ENCODE measurements around the gene SMU1.

Gene SMU1

DNA sequence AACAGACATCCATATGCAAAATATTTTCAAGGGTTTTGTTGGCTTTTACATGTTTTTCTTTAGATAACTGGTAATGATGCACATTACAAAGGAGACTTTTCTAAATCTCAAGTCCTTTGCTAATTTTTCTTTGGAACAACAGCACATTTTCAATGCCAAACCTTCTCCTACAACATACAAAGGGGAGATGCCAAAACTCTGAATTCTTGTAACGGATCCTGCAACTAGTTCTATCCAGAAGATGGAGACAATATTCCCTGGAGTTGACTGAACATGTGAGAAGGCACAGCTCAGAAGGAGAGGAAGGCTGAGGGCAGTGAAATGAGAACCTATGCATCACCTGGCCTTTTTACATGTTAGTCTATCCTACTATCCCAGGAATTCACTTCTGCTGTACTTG is 30.4 kb downstream of the SMU1 start:
- no peak for FAIRE-seq

DNA sequence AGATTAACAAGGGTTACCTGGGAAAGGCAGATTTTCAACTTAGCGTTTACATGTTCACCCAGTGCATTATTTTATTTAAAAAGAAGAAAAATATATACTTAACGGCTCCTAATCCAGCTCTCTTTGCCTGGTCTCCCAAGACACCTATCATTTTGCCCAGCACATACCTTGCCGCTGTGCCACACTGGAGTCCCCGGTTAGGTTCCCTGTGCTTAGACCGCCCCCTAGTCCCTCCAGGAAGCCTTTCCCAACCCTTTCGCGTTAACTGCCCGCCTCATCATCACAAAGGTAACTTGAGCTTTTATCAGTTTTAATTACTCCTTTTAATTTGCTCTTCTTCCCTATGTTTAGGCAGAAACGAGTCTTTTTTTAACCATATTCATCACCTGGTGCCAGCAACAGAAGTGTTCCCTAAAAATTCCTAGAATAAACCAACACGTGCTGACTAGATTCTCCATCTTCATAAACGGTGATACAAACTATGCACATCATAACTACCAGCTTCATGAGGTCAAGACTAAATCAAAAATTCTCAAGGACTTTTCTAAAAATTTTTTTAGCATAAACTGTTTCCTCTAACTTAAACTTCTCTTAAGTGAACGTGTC is 31.7 kb downstream of the SMU1 start:
- DNase-seq (ENCODE audit: low spot score) (no peak), FAIRE-seq (no peak)

More for the DNA sequence above, 30.4 kb downstream of the SMU1 start:
- no peak for DNase-seq (ENCODE audit: low spot score)

DNA sequence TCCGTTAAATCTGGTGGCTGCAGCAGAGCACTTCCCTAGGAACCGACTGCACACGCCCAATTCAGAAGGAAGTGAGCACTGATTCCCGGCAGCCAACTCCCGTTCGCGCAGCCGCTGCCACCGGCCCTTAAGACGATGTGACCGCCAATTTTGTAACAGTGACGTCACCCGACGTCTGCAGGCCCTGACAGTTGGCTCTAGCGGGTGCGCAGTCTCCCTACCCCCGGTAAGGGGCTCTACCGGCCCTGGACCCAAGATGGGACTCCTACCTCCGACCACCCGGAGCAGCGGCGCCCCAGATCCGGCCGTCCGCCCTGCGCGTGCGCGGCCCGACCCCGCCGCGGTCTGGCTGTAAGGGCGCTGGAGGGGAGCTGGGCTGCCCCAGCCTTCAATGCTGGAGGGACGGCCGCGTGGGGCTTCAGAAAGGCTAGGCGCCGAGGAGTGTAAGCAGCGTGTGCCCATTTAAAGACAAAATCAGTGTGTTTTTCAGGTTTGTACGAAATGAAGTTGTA is 32.3 kb downstream of the SMU1 start:
- DNase-seq (ENCODE audit: low spot score) (peak; percentile 69), FAIRE-seq (no peak)

DNA sequence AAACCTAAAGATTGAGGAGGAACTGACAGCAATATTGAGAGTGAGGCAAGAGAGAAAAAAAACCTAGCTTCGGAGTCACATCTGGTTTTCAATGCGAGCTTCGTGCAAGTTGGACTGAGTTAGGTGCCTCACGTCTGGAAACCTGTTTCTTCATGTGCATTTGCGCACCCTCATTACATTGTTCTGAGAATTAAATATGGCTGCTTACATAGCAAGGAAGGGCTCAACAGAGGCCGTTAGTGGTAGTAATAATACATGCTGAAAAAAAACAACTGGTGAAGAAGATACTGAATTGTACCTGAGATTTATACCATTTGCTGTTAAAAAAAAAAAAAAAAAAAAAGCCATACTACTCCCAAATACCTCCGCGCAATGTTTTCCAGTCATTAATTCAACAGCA is 32.8 kb downstream of the SMU1 start:
- FAIRE-seq (no peak), DNase-seq (ENCODE audit: low spot score) (no peak)

DNA sequence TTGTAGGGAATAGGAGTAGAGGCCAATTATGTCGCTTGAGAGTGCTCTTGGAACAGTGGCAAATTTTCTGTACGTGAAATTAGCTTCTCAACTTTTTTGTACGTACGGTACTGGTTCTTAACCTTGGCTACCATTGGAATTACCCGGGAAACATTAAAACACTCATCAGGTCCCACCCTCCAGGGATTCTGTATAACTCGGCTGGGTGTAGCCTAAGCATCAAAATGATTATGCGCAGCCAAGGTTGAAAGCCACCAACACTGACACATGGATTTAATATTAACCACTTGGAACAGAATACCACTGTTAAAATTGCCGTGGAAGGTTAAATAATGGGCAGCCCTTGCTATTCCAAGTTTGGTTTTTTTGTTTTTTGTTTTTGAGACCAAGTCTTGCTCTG is 34.0 kb downstream of the SMU1 start:
- FAIRE-seq (peak; percentile 90), DNase-seq (ENCODE audit: low spot score) (peak; percentile 61)

DNA sequence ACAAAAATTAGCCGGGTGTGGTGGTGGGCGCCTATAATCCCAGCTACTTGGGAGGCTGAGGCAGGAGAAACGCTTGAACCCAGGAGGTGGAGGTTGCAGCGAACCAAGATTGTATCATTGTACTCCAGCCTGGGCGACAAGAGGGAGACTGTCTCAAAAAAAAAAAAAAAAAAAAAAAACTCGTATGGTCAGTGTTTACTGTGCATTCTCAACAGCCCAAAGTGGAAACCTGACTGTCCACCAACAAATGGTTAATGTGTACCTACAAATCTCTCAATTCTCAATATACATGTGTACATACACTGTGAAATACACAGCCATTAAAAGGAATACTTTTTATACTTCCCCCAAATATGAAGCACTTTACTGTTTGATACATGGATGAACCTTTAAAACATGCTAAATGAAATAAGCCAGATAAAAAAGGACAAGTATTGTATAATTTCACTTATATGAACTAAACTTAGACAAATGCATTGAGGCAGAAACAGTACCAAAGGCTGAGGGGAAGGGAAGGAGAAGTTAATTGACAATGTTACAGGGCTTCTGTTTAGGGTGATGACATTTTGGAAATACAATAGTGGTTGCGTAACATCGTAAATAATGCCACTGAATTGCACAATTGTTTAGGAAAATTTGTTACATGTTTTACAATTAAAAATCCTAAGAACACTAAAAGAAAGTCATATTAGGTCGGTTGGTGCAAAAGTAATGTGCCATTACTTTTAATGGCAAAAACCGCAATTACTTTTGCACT is 34.9 kb downstream of the SMU1 start:
- no peak for FAIRE-seq

DNA sequence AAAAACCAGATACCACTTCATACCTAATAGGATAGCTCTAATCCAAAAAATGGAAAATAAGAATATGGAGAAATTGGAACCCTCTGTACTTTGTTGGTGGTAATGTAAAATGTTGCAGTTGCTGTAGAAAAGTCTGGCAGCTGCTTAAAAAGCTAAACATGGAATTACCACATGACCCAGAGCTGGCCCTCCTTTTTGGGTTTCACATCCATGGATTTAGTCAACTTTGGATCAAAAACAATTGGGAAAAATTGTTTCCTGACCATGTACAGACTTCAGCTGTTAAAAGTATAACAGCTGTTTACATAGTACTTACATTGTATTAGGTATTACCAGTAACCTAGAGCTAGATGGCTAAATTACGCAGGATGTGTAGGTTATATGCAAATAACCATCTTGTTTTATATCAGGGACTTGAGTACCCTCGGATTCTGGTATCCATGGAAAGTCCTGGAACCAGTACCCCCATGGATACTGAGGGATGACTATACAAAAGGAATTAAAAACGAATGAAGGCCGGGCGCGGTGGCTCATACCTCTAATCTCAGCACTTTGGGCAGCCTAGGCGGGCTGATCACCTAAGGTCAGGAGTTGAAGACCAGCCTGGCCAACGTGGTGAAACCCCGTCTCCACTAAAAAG is 35.6 kb downstream of the SMU1 start:
- no peak for DNase-seq (ENCODE audit: low spot score)
- no peak for FAIRE-seq

More for the DNA sequence above, 34.9 kb downstream of the SMU1 start:
- no peak for DNase-seq (ENCODE audit: low spot score)

DNA sequence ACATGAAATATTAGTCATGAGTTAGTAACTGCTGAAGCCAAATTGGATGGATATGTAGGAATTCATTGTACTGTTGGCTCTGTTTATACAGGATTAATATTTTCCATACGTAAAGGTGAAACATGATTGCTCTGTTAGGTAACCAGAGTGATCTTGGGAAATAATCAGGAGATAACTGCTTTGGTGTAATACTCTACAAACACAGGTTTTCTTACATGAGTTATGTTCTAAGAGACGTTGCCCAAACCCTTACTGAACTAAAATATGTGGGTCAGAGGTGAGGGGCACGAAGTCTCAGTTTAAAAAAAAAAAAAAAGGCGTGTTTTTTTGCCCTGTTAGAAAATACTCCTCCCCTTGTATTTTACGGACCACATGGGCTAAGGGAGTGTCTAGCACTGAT is 43.6 kb downstream of the SMU1 start:
- no peak for FAIRE-seq
- DNase-seq (ENCODE audit: low spot score), result no peak

DNA sequence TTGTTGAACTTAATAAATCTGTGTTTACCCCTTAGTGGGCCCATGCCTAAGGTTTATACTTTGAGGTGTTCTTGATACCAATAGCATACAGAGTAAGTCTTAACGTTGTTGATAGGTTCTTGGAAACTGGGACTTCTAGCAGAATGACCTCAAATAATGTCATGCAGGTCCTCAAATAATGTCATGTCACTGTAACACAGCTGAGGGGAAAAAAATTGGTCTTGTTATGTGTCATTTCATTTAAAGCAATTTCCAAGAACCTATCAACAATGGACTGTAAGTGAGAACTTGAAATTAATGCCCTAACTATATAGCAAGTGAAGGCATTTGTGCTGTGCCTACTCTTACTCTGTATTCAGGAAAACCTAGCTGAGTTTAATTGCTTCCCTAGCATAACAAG is 44.2 kb downstream of the SMU1 start:
- no peak for FAIRE-seq
- no peak for DNase-seq (ENCODE audit: low spot score)

DNA sequence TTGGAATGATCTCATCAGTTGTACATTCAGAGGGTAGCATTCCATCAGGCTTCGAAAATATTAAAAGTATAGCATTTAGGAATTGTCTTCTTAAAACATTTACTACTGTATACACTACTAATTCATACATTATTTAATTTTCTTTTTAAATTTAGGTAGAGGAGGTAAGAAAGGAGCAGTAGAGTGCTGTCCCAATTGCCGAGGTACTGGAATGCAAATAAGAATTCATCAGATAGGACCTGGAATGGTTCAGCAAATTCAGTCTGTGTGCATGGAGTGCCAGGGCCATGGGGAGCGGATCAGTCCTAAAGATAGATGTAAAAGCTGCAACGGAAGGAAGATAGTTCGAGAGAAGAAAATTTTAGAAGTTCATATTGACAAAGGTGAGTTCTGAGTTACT is 46.2 kb downstream of the SMU1 start:
- DNase-seq (ENCODE audit: low spot score) (no peak), FAIRE-seq (no peak)

DNA sequence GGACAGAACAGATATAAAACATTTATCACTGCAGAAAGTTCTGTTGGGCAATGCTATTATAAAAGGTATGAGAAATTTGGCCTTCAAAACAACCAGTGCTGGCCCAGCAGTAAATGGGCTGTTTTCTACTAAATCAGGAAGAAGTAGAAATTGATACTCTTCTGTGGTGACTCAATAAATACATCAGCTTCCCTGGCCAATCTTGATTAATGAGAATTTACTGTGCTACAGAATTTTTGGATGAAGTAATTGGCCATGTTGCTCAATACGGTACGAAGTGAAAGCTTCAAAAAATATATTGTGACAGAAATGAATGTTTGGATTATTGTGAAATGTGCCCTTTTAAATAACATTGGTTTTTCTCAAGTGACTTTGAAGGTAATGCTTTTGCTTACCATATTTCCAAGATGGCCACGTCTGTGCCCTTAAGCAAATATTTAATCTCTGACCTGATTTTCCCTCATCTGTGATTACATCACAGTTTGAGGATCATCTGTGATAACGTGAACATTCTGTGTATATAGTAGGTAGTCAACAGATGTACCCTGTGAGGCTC is 47.2 kb downstream of the SMU1 start:
- no peak for DNase-seq (ENCODE audit: low spot score)
- FAIRE-seq, result no peak

DNA sequence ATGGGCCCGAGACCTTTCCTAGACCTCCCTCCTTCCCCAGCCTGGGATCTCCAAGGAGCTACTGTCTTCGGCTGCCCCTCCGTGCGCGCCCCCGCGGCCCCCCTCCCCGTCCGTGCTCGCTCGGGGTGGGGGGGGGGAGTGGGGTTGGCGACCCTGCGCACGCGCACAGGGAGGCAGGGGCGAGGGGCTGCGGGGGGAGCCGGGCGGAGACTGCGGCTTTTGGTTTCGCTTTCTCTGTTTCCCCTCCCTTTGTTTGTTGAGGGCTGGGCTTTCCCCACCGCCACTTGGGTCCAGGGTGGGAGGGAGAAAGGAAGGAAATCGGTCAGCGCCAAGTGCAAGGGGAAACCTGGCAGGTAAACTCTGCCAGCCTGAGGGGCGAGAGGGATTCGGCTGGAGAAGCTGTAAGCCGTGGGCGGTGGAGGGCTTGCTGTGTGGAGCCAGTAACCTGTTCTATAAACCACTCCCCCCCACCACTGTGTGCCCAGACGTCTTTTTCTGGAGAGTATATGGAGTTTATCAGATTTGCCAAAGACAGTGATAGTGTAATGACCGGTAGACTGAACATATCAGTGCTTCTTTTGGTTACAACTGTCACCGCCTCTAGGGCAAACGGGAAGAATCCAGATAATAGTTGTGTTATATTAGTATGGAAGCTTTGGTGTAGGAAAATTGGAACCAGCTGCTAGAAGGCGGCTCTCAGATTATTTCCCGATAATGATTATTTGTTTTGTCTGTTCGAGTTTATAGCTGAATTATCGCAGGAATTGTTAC is 50.7 kb downstream of the SMU1 start:
- peak; percentile 32 for DNase-seq (ENCODE audit: low spot score)
- no peak for FAIRE-seq

DNA sequence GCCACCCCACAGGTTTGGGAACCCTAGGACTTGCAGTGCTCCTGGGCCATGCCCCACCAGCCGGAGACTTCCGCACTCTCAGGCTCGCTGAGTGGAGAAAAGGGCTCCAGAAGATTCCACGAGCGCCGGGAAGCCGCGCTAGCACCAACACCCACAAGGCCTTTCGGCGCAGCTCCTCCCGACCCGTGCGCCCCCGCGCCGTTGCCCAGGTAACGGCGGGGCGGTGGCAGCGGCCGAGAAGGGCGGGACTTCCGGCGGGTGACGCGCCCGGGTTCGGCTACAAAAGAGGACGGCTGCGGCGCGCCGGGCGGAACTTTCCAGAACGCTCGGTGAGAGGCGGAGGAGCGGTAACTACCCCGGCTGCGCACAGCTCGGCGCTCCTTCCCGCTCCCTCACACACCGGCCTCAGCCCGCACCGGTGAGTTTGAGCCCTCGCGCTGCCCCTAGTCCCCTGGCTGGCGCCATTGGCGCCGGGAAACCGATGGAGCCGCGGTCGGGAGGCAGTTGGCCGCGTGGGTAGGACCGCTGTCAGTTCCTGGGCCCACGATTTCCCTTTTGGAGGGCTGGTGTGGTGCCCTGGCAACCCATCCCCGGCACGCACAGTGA is 51.4 kb downstream of the SMU1 start, which contains the start of gene DNAJA1:
Gene DNAJA1, plus strand, starts transcription at position 308 of the 606 bp plus-strand sequence. CDS start 1,212 bp downstream, outside the sequence.
- FAIRE-seq (no peak), DNase-seq (ENCODE audit: low spot score) (peak; percentile 81)

DNA sequence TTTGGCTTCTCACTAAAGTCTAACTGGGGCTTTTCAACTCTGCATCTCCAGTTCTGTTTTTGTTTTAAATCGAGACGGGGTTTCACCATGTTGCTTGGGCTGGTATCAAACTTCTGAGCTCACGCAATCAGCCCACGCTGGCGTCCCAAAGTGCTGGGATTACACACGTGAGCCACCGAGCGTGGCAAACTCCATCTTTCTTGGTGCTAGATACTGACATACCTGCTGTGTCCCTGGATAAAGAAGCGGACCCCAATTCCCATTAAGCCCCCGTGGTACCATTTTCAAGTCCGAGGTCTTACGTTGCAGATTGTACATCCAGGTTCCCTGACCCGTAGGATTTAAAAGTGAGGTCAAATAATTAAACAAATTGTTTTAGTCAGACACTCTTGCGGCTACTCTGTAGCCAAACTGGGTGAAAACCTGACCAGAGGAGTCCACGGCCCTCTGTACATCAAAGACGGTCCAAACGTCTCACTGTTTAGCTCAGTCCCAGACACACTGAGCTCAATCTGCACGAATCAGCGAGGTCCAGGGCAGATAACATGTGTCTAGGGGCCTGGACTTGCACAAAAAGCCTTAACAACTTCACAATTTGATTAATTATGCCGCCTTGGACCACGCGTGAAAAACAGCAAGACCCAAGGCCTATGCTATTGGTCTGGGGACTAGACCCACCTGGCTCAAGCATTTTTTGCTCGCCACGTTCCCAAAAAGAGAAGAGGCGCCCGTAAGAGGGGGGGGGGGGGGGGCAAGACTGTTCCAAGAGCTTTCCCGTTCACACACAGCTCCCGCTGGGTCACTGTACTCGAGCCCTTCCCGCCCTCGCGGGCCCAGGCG is 52.1 kb downstream of the SMU1 start:
- DNase-seq (ENCODE audit: low spot score) (no peak), FAIRE-seq (no peak)

DNA sequence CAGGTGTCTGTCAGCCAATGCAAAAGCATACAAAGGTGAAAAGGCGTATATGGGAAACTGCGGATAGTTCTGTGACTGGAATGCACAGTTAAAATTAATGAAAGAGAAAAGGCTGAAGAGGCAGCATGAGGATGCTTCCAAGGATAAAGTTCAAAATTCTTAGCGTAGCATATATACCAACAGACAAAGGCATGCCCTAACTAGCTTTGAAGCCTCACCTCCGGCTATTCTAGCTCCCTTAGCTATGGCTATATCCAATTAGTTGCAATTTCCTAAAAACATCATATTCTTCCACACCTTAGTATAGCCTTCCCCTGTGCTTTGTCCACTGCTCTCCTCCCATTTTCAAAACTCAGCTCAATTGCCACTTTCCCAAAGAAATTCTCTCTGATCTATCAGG is 52.8 kb downstream of the SMU1 start:
- no peak for FAIRE-seq
- no peak for DNase-seq (ENCODE audit: low spot score)

DNA sequence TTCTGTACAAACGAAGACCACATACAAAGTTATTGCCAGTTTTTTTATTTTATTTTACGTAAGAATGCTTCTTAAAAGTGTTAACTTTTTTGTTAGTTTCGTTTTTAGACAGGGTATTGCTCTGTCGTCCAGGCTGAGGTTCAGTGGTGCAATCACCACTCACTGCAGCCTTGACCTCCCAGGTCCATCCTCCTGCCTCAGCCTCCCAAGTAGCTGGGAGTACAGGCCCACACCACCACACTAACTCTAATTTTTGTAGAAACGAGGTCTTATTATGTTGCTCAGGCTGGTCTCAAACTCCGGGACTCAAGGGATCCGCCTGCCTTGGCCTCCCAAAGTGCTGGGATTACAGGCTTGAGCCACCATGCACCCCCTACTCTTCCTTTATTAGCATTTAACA is 53.7 kb downstream of the SMU1 start:
- DNase-seq (ENCODE audit: low spot score), result no peak
- FAIRE-seq, result no peak

DNA sequence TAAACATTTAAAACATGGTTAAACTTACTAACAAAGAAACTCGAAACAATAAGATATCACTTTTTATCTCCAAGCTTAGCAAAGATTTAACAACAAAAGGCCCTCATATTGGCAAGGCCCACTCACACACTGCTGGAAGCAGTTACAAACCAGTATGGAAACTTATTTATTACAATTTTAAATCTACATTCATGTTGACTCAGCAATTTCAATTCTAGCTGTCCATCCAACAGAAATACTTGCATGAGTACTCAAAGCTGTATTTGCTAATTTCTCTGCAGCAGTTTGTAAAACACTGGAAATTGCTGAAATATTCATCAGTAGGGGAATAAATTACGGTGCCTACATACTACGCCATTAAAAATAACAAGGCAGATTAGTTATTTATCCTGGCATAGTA is 54.2 kb downstream of the SMU1 start:
- no peak for FAIRE-seq
- DNase-seq (ENCODE audit: low spot score), result no peak

DNA sequence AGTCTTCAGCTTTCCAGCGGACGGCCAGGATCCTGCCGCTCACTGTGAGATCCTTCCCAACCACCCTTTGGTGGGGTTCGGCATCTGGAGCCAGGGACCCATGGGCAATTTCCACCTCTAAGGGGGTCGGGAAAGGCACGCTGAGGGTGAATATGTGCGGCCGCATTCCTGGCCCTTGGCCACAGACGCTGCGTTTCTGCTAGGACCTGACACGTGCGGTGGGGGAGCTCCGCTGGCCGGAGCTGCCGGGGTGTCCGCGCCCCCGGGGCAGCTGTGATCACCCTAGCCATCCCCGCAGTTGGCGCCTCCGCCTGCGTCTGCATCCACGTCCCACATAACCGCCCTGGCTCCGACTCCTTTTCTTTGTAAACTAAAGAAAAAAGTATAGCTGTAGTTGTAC is 56.7 kb downstream of the SMU1 start:
- no peak for FAIRE-seq
- no peak for DNase-seq (ENCODE audit: low spot score)

DNA sequence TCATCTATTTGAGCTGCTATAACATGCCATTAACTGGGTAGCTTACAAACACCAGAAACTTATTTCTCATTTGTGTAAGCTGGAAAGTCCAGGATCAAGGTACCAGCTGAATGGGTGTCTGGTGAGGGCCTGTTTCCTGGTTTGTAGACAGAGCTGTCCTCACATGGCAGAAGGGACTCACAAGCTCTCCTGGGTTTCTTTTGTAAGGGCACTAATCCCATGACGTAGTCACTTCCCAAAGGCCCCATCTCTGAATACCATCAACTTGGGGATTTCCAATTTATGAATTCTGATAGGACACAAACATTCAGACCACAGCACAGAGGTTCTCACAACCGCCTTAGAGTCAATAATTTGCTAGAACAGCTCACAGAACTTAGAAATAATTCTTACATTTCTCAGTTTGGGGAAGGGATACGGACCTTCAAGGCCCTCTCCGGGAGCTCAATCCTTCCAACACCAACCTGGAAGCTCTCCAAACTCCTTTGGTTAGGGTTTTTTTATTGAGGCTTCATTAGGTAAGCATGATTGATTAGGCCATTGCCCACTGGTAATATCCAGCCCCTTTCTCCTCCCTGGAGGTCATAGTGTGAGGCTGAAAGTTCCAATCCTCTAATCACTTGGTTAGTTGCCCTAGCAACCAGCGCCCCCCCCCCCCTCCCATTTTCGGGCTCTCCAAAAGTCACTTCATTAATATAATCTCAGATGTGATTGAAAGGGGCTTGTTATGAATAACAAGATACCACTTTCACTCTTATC is 59.0 kb downstream of the SMU1 start:
- FAIRE-seq (no peak), DNase-seq (ENCODE audit: low spot score) (no peak)

All from RCC 7860 (cell line).